WTC11 (cell line): ENCODE results near the gene KLHL29. TPM values are rescaled to one million over a fixed set of nuclear protein-coding genes. Genes with fewer than 3 reads are reported as not detected.

Experiments
- ATAC-seq: fragments of 200-7000 bp; cut with Tn5 transposase; 2 replicates; pipeline ENCODE4 v1.10.0; 2021; ENCODE audit warnings: mild to moderate bottlenecking, moderate library complexity
- CTCF ChIA-PET: fragments of 300-600 bp; sonication (Branson Sonifier 250); formaldehyde crosslinking; loops from one replicate; lab custom pipeline; 2021; ENCODE audit warnings: antibody characterized with exemption; lab: Charles Lee
- POLR2A ChIA-PET: fragments of 350-600 bp; sonication (Branson Sonifier 250); formaldehyde crosslinking; loops from one replicate; lab custom pipeline; 2021; ENCODE audit warnings: antibody characterized with exemption; lab: Charles Lee
- DNase-seq: peaks from one replicate; pipeline ENCODE4 v3.0.0; 2021; ENCODE audit warnings: low spot score
- H3K27ac Mint-ChIP-seq: 2 replicates; pipeline ENCODE4 v1.8.0; 2021; ENCODE audit warnings: mixed read lengths
- H3K27me3 Mint-ChIP-seq: 2 replicates; pipeline ENCODE4 v1.8.0; 2021; ENCODE audit warnings: low read depth, mild to moderate bottlenecking, moderate library complexity, mixed read lengths
- H3K36me3 Mint-ChIP-seq: 2 replicates; pipeline ENCODE4 v1.8.0; 2021; ENCODE audit warnings: mixed read lengths
- H3K4me1 Mint-ChIP-seq: 2 replicates; pipeline ENCODE4 v1.8.0; 2022; ENCODE audit warnings: mixed read lengths
- H3K4me3 Mint-ChIP-seq: 2 replicates; pipeline ENCODE4 v1.8.0; 2021; ENCODE audit warnings: mild to moderate bottlenecking, moderate library complexity, mixed read lengths
- H3K9me3 Mint-ChIP-seq: 2 replicates; pipeline ENCODE4 v1.8.0; 2021; ENCODE audit warnings: mixed read lengths
- ATF1 ChIP-seq: sonication (generic); formaldehyde crosslinking; IDR thresholded peaks from 2 replicates; pipeline ENCODE4 v1.8.1; 2023; ENCODE audit warnings: mild to moderate bottlenecking, moderate library complexity, missing genetic modification reagents
- CDX4 ChIP-seq: fragments of 250-450 bp; sonication (Bioruptor Pico); IDR thresholded peaks from 2 replicates; pipeline ENCODE4 v1.9.0; 2021; ENCODE audit warnings: moderate library complexity, mild to moderate bottlenecking, inconsistent platforms, borderline replicate concordance
- EMX1 ChIP-seq: fragments of 250-450 bp; sonication (Bioruptor Pico); IDR thresholded peaks from 2 replicates; pipeline ENCODE4 v1.8.0; 2021; ENCODE audit warnings: mild to moderate bottlenecking
- GABPB1 ChIP-seq: sonication (generic); formaldehyde crosslinking; IDR thresholded peaks from 2 replicates; pipeline ENCODE4 v1.8.1; 2023; ENCODE audit warnings: mild to moderate bottlenecking, missing genetic modification reagents
- IRF2 ChIP-seq: sonication (generic); formaldehyde crosslinking; IDR thresholded peaks from 2 replicates; pipeline ENCODE4 v1.8.0; 2022; ENCODE audit warnings: low read depth, missing genetic modification reagents, borderline replicate concordance
- JAZF1 ChIP-seq: fragments of 250-450 bp; sonication (Bioruptor Pico); IDR thresholded peaks from 2 replicates; pipeline ENCODE4 v1.9.0; 2021; ENCODE audit warnings: moderate library complexity, mild to moderate bottlenecking, inconsistent platforms
- MYBL2 ChIP-seq: sonication (generic); formaldehyde crosslinking; IDR thresholded peaks from 2 replicates; pipeline ENCODE4 v1.8.1; 2023; ENCODE audit warnings: mild to moderate bottlenecking, moderate library complexity, missing genetic modification reagents
- NFE2L1 ChIP-seq: sonication (generic); formaldehyde crosslinking; IDR thresholded peaks from 2 replicates; pipeline ENCODE4 v1.8.1; 2023; ENCODE audit warnings: missing genetic modification reagents
- TEAD4 ChIP-seq: sonication (generic); formaldehyde crosslinking; IDR thresholded peaks from 2 replicates; pipeline ENCODE4 v1.8.0; 2022; ENCODE audit warnings: mild to moderate bottlenecking, missing genetic modification reagents
- ZNF416 ChIP-seq: fragments of 250-450 bp; sonication (Bioruptor Pico); IDR thresholded peaks from 2 replicates; pipeline ENCODE4 v1.9.0; 2021; ENCODE audit warnings: mild to moderate bottlenecking, inconsistent platforms
- ZNF512 ChIP-seq: sonication (generic); formaldehyde crosslinking; IDR thresholded peaks from 2 replicates; pipeline ENCODE4 v1.8.1; 2022; ENCODE audit warnings: missing genetic modification reagents, borderline replicate concordance
- total RNA-seq: library from RNA; stranded (reverse); gene quantifications from 3 replicates; pipeline ENCODE4 v1.2.3, GENCODE V29; 2021
- TF ChIP-seq, protein P1 (sequence below): sonication (generic); formaldehyde crosslinking; IDR thresholded peaks from 2 replicates; pipeline ENCODE4 v1.8.0; 2022; ENCODE audit warnings: missing genetic modification reagents
- TF ChIP-seq, protein P2 (sequence below): sonication (generic); formaldehyde crosslinking; IDR thresholded peaks from 2 replicates; pipeline ENCODE4 v1.8.1; 2023; ENCODE audit warnings: mild to moderate bottlenecking, missing genetic modification reagents
- TF ChIP-seq, protein P3 (sequence below): fragments of 250-450 bp; sonication (Bioruptor Pico); IDR thresholded peaks from 2 replicates; pipeline ENCODE4 v1.9.0; 2021; ENCODE audit warnings: mild to moderate bottlenecking
- TF ChIP-seq, protein P4 (sequence below): sonication (generic); formaldehyde crosslinking; conservative IDR thresholded peaks from 2 replicates; pipeline ENCODE4 v1.8.1; 2023; ENCODE audit warnings: mild to moderate bottlenecking, low read depth, missing genetic modification reagents, moderate library complexity
- TF ChIP-seq, protein P5 (sequence below): sonication (generic); formaldehyde crosslinking; IDR thresholded peaks from 2 replicates; pipeline ENCODE4 v1.8.0; 2022; ENCODE audit warnings: mild to moderate bottlenecking, missing genetic modification reagents

Gene KLHL29
- total RNA-seq, 1 experiment from 2014 or later = 7.1 TPM

DNA sequence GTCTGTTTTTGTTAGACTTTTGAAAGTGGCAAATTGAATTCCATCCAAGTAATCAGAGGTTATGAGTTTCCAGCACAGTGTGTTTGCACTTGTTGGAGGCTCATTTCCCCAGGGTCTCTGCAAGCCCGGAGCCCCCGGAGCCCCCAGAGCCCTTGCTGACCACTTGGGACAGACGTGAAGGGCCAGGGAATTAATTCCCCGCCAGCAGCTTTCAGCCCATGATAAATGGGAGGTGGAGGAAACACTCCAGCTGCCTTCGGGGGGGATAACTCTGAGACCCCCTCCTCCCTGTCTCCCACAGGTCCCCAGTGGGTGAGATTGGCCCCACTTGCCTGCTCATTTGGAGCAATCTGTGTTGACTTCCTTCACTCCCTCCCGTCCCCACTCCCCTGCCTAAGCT lies 79.2 kb downstream of the KLHL29 start:
- CTCF ChIA-PET = no interaction called here

More for the DNA sequence above, 79.2 kb downstream of the KLHL29 start:
- ATAC-seq = no peak
- Mint-ChIP-seq H3K27me3 (no peaks in the 10 kb centered on the region; the same call in 1 of the 2 replicates), H3K36me3 (no peaks in the 10 kb centered on the region), H3K27ac (no peak overlapping the region), H3K4me3 (no peak overlapping the region), H3K4me1 (no peaks in the 10 kb centered on the region), H3K9me3 (no peaks in the 10 kb centered on the region)
- POLR2A ChIA-PET = no interaction called here
- TF ChIP-seq CDX4 (CRISPR knock-in tag) (no peak), MYBL2 (CRISPR knock-in tag) (no peak), EMX1 (CRISPR knock-in tag) (no peak), JAZF1 (no peak), NFE2L1 (CRISPR knock-in tag) (no peak), GABPB1 (no peak), ATF1 (CRISPR knock-in tag) (no peak), TEAD4 (CRISPR knock-in tag) (no peak), ZNF512 (CRISPR knock-in tag) (no peak), IRF2 (CRISPR knock-in tag) (no peak), ZNF416 (no peak)
- TF ChIP-seq, protein P1, sequence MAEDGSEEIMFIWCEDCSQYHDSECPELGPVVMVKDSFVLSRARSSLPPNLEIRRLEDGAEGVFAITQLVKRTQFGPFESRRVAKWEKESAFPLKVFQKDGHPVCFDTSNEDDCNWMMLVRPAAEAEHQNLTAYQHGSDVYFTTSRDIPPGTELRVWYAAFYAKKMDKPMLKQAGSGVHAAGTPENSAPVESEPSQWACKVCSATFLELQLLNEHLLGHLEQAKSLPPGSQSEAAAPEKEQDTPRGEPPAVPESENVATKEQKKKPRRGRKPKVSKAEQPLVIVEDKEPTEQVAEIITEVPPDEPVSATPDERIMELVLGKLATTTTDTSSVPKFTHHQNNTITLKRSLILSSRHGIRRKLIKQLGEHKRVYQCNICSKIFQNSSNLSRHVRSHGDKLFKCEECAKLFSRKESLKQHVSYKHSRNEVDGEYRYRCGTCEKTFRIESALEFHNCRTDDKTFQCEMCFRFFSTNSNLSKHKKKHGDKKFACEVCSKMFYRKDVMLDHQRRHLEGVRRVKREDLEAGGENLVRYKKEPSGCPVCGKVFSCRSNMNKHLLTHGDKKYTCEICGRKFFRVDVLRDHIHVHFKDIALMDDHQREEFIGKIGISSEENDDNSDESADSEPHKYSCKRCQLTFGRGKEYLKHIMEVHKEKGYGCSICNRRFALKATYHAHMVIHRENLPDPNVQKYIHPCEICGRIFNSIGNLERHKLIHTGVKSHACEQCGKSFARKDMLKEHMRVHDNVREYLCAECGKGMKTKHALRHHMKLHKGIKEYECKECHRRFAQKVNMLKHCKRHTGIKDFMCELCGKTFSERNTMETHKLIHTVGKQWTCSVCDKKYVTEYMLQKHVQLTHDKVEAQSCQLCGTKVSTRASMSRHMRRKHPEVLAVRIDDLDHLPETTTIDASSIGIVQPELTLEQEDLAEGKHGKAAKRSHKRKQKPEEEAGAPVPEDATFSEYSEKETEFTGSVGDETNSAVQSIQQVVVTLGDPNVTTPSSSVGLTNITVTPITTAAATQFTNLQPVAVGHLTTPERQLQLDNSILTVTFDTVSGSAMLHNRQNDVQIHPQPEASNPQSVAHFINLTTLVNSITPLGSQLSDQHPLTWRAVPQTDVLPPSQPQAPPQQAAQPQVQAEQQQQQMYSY (CRISPR knock-in tag) = no peak
- TF ChIP-seq, protein P2, sequence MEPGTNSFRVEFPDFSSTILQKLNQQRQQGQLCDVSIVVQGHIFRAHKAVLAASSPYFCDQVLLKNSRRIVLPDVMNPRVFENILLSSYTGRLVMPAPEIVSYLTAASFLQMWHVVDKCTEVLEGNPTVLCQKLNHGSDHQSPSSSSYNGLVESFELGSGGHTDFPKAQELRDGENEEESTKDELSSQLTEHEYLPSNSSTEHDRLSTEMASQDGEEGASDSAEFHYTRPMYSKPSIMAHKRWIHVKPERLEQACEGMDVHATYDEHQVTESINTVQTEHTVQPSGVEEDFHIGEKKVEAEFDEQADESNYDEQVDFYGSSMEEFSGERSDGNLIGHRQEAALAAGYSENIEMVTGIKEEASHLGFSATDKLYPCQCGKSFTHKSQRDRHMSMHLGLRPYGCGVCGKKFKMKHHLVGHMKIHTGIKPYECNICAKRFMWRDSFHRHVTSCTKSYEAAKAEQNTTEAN = no peak
- TF ChIP-seq, protein P3, sequence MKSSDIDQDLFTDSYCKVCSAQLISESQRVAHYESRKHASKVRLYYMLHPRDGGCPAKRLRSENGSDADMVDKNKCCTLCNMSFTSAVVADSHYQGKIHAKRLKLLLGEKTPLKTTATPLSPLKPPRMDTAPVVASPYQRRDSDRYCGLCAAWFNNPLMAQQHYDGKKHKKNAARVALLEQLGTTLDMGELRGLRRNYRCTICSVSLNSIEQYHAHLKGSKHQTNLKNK (CRISPR knock-in tag) = no peak
- TF ChIP-seq, protein P4, sequence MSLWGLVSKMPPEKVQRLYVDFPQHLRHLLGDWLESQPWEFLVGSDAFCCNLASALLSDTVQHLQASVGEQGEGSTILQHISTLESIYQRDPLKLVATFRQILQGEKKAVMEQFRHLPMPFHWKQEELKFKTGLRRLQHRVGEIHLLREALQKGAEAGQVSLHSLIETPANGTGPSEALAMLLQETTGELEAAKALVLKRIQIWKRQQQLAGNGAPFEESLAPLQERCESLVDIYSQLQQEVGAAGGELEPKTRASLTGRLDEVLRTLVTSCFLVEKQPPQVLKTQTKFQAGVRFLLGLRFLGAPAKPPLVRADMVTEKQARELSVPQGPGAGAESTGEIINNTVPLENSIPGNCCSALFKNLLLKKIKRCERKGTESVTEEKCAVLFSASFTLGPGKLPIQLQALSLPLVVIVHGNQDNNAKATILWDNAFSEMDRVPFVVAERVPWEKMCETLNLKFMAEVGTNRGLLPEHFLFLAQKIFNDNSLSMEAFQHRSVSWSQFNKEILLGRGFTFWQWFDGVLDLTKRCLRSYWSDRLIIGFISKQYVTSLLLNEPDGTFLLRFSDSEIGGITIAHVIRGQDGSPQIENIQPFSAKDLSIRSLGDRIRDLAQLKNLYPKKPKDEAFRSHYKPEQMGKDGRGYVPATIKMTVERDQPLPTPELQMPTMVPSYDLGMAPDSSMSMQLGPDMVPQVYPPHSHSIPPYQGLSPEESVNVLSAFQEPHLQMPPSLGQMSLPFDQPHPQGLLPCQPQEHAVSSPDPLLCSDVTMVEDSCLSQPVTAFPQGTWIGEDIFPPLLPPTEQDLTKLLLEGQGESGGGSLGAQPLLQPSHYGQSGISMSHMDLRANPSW (CRISPR knock-in tag) = no peak
- TF ChIP-seq, protein P5, sequence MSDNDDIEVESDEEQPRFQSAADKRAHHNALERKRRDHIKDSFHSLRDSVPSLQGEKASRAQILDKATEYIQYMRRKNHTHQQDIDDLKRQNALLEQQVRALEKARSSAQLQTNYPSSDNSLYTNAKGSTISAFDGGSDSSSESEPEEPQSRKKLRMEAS (CRISPR knock-in tag) = no peak
- no peak for DNase-seq
